Neuron (in vitro differentiated cells): Measurements from ENCODE around the gene POLR3A.

Source experiments
- H2AFZ ChIP-seq: one replicate; pipeline ENCODE4 v1.6.1; 2013; ENCODE audit warnings: low read depth, mild to moderate bottlenecking, inconsistent platforms, low read length, moderate library complexity
- H3K27me3 ChIP-seq: one replicate; pipeline ENCODE4 v1.6.1; 2013; ENCODE audit warnings: low read length; ENCODE audit not compliant: insufficient read depth
- H3K36me3 ChIP-seq: one replicate; pipeline ENCODE4 v1.6.1; 2013; ENCODE audit warnings: low read length; ENCODE audit not compliant: insufficient read depth
- H3K4me1 ChIP-seq: one replicate; pipeline ENCODE4 v1.6.1; 2013; ENCODE audit warnings: low read length; ENCODE audit not compliant: insufficient read depth
- H3K4me3 ChIP-seq: 2 replicates; pipeline ENCODE4 v1.5.1; 2013; ENCODE audit warnings: mild to moderate bottlenecking, low read length, moderate library complexity
- H3K9me3 ChIP-seq: one replicate; pipeline ENCODE4 v1.6.1; 2013; ENCODE audit warnings: low read length

The POLR3A gene

GRCh38 chr10:77962350-77963146 is 66.8 kb downstream of the POLR3A start:
- no peak overlapping the region for H2AFZ ChIP-seq
- H3K4me3 ChIP-seq, result no peak overlapping the region
- no peaks in the 10 kb centered on the region for H3K27me3 ChIP-seq
- peaks cover 16% of the 10 kb centered on the region for H3K4me1 ChIP-seq
- H3K36me3 ChIP-seq, result no peaks in the 10 kb centered on the region
- H3K9me3 ChIP-seq, result peaks cover 5% of the 10 kb centered on the region

GRCh38 chr10:77961668-77962067 is 67.6 kb downstream of the POLR3A start:
- Histone ChIP-seq H3K4me1 (peaks cover 10% of the 10 kb centered on the region), H3K4me3 (no peak overlapping the region), H3K36me3 (no peaks in the 10 kb centered on the region), H2AFZ (no peak overlapping the region), H3K9me3 (peaks cover 5% of the 10 kb centered on the region), H3K27me3 (no peaks in the 10 kb centered on the region)

DNA sequence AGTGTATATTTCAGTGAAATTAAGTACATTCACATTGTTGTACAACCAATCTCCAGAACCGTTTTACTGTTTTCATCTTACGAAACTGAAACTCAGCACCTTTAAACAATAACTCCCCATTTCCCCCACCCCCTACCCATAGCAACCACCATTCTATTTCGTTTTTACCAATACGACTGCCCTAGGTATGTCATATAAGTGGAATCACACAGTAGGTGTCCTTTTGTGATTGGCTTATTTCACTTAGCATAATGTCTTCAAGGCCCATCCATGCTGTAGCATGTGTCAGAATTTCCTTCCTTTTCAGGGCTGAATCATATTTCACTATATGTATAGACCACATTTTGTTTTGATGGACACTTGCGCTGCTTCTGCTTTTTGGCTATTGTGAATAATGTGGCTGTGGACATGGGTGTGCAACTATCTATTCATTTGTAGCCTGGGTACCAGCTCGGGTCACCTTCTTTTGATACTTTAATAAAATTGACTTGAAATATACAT is 68.4 kb downstream of the POLR3A start:
- H2AFZ ChIP-seq, result no peak overlapping the region
- no peak overlapping the region for H3K4me3 ChIP-seq
- H3K9me3 ChIP-seq, result peaks cover 5% of the 10 kb centered on the region
- peaks cover 6% of the 10 kb centered on the region for H3K4me1 ChIP-seq
- no peaks in the 10 kb centered on the region for H3K27me3 ChIP-seq
- no peaks in the 10 kb centered on the region for H3K36me3 ChIP-seq

DNA sequence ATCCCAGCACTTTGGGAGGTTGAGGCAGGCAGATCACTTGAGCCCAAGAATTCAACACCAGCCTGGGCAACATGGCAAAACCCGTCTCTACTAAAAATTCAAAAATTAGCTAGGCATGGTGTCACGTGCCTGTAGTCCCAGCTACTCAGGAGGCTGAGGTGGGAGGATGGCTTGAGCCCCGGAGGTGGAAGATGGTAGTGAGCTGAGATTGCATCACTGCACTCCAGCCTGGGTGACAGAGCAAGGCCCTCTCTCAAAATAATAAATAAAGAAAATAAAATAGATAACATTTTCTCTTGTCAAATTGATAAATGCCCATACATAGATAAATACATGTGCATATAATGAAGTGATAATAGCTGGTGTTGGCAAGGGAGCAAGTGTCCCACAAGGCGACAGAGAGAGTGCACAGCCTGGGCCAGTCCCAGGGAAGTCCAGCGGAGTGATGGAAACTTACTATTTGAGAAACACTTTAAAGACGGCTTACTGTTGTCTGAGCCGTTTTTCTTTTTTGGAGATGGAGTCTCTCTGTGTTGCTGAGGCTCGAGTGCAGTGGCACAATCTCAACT is 69.3 kb downstream of the POLR3A start:
- no peak overlapping the region for H3K4me3 ChIP-seq
- peaks cover 5% of the 10 kb centered on the region for H3K9me3 ChIP-seq
- no peaks in the 10 kb centered on the region for H3K27me3 ChIP-seq
- H3K36me3 ChIP-seq, result no peaks in the 10 kb centered on the region
- H2AFZ ChIP-seq, result no peak overlapping the region
- peaks cover 6% of the 10 kb centered on the region for H3K4me1 ChIP-seq

DNA sequence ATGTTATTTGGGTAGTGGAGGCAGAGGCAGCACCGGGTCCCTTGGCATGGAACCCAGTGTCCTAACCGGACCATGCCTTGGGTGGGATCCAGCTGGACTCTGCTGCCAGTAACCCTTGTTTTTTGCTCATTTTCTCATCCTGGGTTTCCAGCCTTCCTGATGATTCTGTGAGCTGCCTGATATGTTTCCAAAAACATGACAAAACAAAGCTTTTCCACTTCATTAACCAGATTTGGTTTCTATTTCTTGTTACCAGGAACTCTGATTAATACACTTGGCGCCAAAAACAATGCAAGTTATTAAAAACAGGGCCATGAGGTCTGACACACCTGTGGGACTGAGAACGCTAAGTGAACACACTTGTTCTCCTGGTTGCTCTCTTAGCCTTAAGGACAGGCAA is 69.9 kb downstream of the POLR3A start:
- Histone ChIP-seq H3K4me3 (no peak overlapping the region), H3K9me3 (peaks cover 5% of the 10 kb centered on the region), H2AFZ (no peak overlapping the region), H3K4me1 (peaks cover 6% of the 10 kb centered on the region), H3K36me3 (no peaks in the 10 kb centered on the region), H3K27me3 (no peaks in the 10 kb centered on the region)

GRCh38 chr10:77955136-77955535 is 74.2 kb downstream of the POLR3A start:
- H3K4me3 ChIP-seq, result no peak overlapping the region
- no peaks in the 10 kb centered on the region for H3K27me3 ChIP-seq
- no peak overlapping the region for H2AFZ ChIP-seq
- H3K36me3 ChIP-seq, result no peaks in the 10 kb centered on the region
- H3K4me1 ChIP-seq, result no peaks in the 10 kb centered on the region
- H3K9me3 ChIP-seq, result peaks cover 2% of the 10 kb centered on the region

DNA sequence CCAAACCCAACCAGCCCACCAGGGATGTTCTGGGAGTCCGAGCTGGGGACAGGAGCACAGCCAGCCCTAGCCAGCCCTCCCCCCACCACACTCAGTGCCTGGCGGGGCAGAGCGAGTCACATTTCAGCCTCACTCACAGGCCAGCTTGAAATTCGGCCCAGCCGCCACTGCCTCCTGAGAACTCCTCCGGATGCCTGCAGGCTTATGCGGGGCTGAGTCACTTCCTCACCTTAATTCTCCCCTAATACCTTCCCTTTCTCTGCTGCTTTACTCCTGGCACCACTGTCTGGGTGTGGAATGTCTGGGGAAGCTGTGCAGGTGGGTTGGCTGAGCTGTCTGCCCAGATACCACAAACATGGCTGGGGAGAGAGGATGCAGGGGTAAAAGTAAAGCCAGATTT is 80.1 kb downstream of the POLR3A start:
- Histone ChIP-seq H3K27me3 (no peaks in the 10 kb centered on the region), H3K36me3 (no peaks in the 10 kb centered on the region), H3K9me3 (peaks cover 2% of the 10 kb centered on the region), H2AFZ (peak overlapping the region; percentile 48), H3K4me3 (no peak overlapping the region), H3K4me1 (peaks cover 2% of the 10 kb centered on the region)

DNA sequence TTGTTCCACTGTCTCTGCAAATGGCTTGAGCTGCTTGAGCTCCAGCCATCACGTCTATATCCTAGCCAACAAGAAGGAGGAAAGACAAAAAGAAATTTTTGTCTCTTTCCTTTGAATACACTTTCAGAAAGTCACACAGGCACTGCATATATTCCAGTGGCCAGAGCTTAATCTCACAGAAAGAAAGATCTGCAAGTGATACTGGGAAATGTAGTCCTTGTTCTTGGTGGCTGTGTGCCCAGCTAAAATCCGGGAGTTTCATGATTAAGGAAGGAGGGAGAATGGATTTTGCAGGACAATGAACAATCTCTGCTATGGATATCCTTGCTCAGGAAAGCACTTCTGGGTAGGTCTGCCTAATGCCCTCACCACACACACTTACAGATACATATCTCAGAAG is 83.2 kb downstream of the POLR3A start:
- Histone ChIP-seq H3K9me3 (no peaks in the 10 kb centered on the region), H3K36me3 (no peaks in the 10 kb centered on the region), H3K27me3 (no peaks in the 10 kb centered on the region), H2AFZ (no peak overlapping the region), H3K4me3 (no peak overlapping the region), H3K4me1 (peaks cover 9% of the 10 kb centered on the region)

- Histone ChIP-seq H3K27me3 (no peaks in the 10 kb centered on the region), H2AFZ (no peak overlapping the region), H3K36me3 (no peaks in the 10 kb centered on the region), H3K4me1 (peaks cover 9% of the 10 kb centered on the region), H3K4me3 (no peak overlapping the region), H3K9me3 (no peaks in the 10 kb centered on the region)
These were observed 84.8 kb downstream of the POLR3A start for GRCh38 chr10:77944519-77944918.

DNA sequence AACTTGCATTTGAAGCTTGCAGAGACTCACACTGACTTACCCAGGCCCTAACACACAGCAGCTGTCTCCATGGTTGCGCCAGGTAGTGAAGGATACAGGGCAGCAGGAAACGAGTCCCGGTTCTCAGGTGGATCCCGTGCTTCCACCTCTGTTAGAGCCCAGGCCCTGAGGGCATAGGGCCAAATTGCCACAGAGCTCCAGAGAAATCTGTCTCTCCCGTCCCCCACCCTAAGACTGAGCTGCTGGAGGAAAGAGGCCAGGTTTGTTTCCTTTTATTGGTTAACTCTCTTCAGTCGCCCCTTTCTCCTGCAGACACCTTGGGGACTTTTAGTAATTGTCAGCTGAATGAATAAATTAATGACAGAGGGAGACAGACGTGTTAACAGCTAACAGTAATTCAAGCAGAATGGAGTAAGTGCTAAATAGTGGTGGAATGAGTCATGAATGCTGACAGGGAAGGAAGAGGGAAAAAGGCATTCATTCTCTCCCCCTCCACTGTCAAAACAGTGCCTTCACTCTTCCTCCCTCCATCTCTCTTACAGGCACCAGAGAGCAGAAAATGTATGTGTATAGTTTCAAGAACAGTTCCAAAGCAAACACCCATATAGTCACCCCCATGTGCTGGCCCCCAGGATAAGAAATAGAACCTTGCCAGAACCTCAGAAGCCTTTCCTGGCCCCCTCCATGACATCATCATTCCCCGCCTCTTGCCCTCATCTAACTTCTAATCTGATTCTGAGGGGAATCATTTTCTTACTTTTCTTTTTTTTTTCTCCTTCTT is 86.0 kb downstream of the POLR3A start:
- no peaks in the 10 kb centered on the region for H3K36me3 ChIP-seq
- H3K9me3 ChIP-seq, result no peaks in the 10 kb centered on the region
- H3K27me3 ChIP-seq, result no peaks in the 10 kb centered on the region
- peak overlapping the region; percentile 5 for H2AFZ ChIP-seq
- peaks cover 7% of the 10 kb centered on the region for H3K4me1 ChIP-seq
- H3K4me3 ChIP-seq, result no peak overlapping the region

- no peak overlapping the region for H2AFZ ChIP-seq
- H3K36me3 ChIP-seq, result no peaks in the 10 kb centered on the region
- no peak overlapping the region for H3K4me3 ChIP-seq
- H3K4me1 ChIP-seq, result peaks cover 7% of the 10 kb centered on the region
- H3K9me3 ChIP-seq, result no peaks in the 10 kb centered on the region
- H3K27me3 ChIP-seq, result no peaks in the 10 kb centered on the region
These were observed 87.5 kb downstream of the POLR3A start for GRCh38 chr10:77941790-77942189.

- Histone ChIP-seq H3K27me3 (no peaks in the 10 kb centered on the region), H3K4me1 (peaks cover 7% of the 10 kb centered on the region), H3K36me3 (no peaks in the 10 kb centered on the region), H3K9me3 (no peaks in the 10 kb centered on the region), H3K4me3 (no peak overlapping the region), H2AFZ (no peak overlapping the region)
These were observed 88.7 kb downstream of the POLR3A start for GRCh38 chr10:77940627-77941026.

DNA sequence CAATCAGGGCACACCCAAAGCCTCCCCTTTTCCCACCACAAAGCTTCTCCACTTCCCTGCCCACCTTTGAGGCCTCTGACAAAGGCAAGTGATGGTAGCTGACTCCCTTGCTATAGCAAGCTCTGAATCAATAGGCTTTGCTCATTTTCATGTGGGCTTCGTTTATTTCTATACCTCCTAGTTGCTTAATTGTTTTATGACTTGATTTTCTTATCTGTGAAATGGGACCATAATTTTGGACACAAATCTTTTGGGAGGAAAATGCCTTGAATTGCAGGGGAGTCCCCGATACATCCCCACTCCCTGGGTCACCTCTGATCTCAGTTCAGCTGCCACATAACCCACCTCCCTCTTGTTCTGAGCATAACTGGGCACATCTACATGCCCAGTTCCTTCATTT is 89.1 kb downstream of the POLR3A start:
- Histone ChIP-seq H3K4me1 (peaks cover 7% of the 10 kb centered on the region), H3K27me3 (no peaks in the 10 kb centered on the region), H3K4me3 (no peak overlapping the region)

More for the DNA sequence above, 89.1 kb downstream of the POLR3A start:
- Histone ChIP-seq H2AFZ (no peak overlapping the region), H3K36me3 (no peaks in the 10 kb centered on the region), H3K9me3 (no peaks in the 10 kb centered on the region)
